Activated CD4-positive, alpha-beta T cell treated with anti-CD3 and anti-CD28 coated beads, Interleukin-2, amount 50 U/mL, for 16 hours (primary cell): Measurements from ENCODE around the gene LRRTM2.
"Not testable (repeated sequence)": the region's sequence is repeated elsewhere in the genome, so short reads cannot be mapped to it uniquely, and the experiment has no call there.

Experiments
- DNase-seq: peaks from one replicate; pipeline ENCODE4 v3.0.0-alpha.2; 2020

Gene LRRTM2

GRCh38 chr5:138874771-138875551, at the start of gene LRRTM2:
TSS of gene LRRTM2 (minus strand) at chr5:138875335. CDS start at chr5:138874911, 424 bp downstream.
- DNase-seq: no peak

- DNase-seq: no peak
Measured at GRCh38 chr5:138922494-138922893, 47.4 kb upstream of the LRRTM2 start.

- not testable (repeated sequence) for DNase-seq
Measured at GRCh38 chr5:138921362-138921761, 46.2 kb upstream of the LRRTM2 start.

GRCh38 chr5:138920181-138920580, 45.0 kb upstream of the LRRTM2 start:
- no peak for DNase-seq

GRCh38 chr5:138918686-138919085, 43.6 kb upstream of the LRRTM2 start:
- no peak for DNase-seq

- DNase-seq: no peak
Measured at GRCh38 chr5:138914338-138914737, 39.2 kb upstream of the LRRTM2 start.

GRCh38 chr5:138913773-138914172, 38.6 kb upstream of the LRRTM2 start:
- DNase-seq: no peak

GRCh38 chr5:138912093-138912492, 37.0 kb upstream of the LRRTM2 start:
- DNase-seq: no peak

GRCh38 chr5:138911441-138911840, 36.3 kb upstream of the LRRTM2 start:
- DNase-seq: no peak

- peak; percentile 22 for DNase-seq
Measured at GRCh38 chr5:138910546-138911185, 35.5 kb upstream of the LRRTM2 start.

GRCh38 chr5:138909734-138910133, 34.6 kb upstream of the LRRTM2 start:
- no peak for DNase-seq

- DNase-seq: no peak
Measured at GRCh38 chr5:138905541-138905940, 30.4 kb upstream of the LRRTM2 start.

- DNase-seq: no peak
Measured at GRCh38 chr5:138903130-138903775, 28.1 kb upstream of the LRRTM2 start.

GRCh38 chr5:138901716-138902115, 26.6 kb upstream of the LRRTM2 start:
- peak; percentile 15 for DNase-seq

- peak; percentile 71 for DNase-seq
Measured at GRCh38 chr5:138900281-138900965, 25.3 kb upstream of the LRRTM2 start.

GRCh38 chr5:138898742-138899141, 23.6 kb upstream of the LRRTM2 start:
- no peak for DNase-seq

GRCh38 chr5:138898299-138898698, 23.2 kb upstream of the LRRTM2 start:
- DNase-seq: no peak

- DNase-seq: peak; percentile 14
Measured at GRCh38 chr5:138895918-138896317, 20.8 kb upstream of the LRRTM2 start.

GRCh38 chr5:138890644-138891043, 15.5 kb upstream of the LRRTM2 start:
- no peak for DNase-seq

GRCh38 chr5:138889994-138890393, 14.9 kb upstream of the LRRTM2 start:
- DNase-seq: no peak

GRCh38 chr5:138884554-138884953, 9.4 kb upstream of the LRRTM2 start:
- no peak for DNase-seq

GRCh38 chr5:138884094-138884493, 9.0 kb upstream of the LRRTM2 start:
- DNase-seq: no peak

- DNase-seq: no peak
Measured at GRCh38 chr5:138883211-138883610, 8.1 kb upstream of the LRRTM2 start.
